NB4 (cell line): ENCODE results near the gene AMZ2.
"Not testable (repeated sequence)": the region's sequence is repeated elsewhere in the genome, so short reads cannot be mapped to it uniquely, and the experiment has no call there.

ENCODE experiments used
- DNase-seq: peaks from one replicate; pipeline ENCODE4 v3.0.0; 2010; ENCODE audit warnings: low read depth
- H3K4me3 ChIP-seq: one replicate; pipeline ENCODE4 v1.5.1; 2011; ENCODE audit warnings: mild to moderate bottlenecking, low read depth, low read length, moderate library complexity
- CTCF ChIP-seq: IDR thresholded peaks from one replicate; pipeline ENCODE4 v1.5.1; 2012; ENCODE audit warnings: low read depth, low read length
- MAX ChIP-seq: IDR thresholded peaks from 2 replicates; pipeline ENCODE4 v1.6.1; 2011; ENCODE audit warnings: low read depth, low read length
- MYC ChIP-seq: IDR thresholded peaks from 2 replicates; pipeline ENCODE4 v1.6.1; 2011; ENCODE audit warnings: low read depth, low read length
- POLR2A ChIP-seq: IDR thresholded peaks from 2 replicates; pipeline ENCODE4 v1.6.1; 2011; ENCODE audit warnings: mild to moderate bottlenecking; ENCODE audit not compliant: insufficient read length; ENCODE audit errors: extremely low read depth

Gene AMZ2

GRCh38 chr17:68204736-68205135 is 43.1 kb upstream of the AMZ2 start:
- DNase-seq, result no peak
- peak overlapping the region; percentile 36 for H3K4me3 ChIP-seq
- no peak for TF ChIP-seq POLR2A
- TF ChIP-seq MYC, result no peak
- TF ChIP-seq MAX, result no peak
- TF ChIP-seq CTCF, result no peak

GRCh38 chr17:68205251-68205807 is 42.5 kb upstream of the AMZ2 start:
- H3K4me3 ChIP-seq, result peak overlapping the region; percentile 55

GRCh38 chr17:68205808-68206720 is 41.8 kb upstream of the AMZ2 start:
- peak; percentile 30 for DNase-seq
- TF ChIP-seq MYC (no peak), MAX (no peak), POLR2A (no peak)
- peak overlapping the region; percentile 54 for H3K4me3 ChIP-seq

More at GRCh38 chr17:68205251-68205807, 42.5 kb upstream of the AMZ2 start:
- TF ChIP-seq MAX, result no peak
- TF ChIP-seq CTCF, result peak; percentile 53
- peak; percentile 46 for TF ChIP-seq POLR2A
- no peak for TF ChIP-seq MYC
- peak; percentile 87 for DNase-seq

GRCh38 chr17:68207651-68208253 is 40.1 kb upstream of the AMZ2 start:
- TF ChIP-seq POLR2A (no peak), MYC (no peak), CTCF (no peak), MAX (no peak)
- DNase-seq, result no peak
- H3K4me3 ChIP-seq, result no peak overlapping the region

GRCh38 chr17:68208651-68209050 is 39.2 kb upstream of the AMZ2 start:
- not testable (repeated sequence) for H3K4me3 ChIP-seq, DNase-seq

GRCh38 chr17:68209191-68209900 is 38.5 kb upstream of the AMZ2 start:
- H3K4me3 ChIP-seq, DNase-seq: not testable (repeated sequence)
